Stimulated activated CD8-positive, alpha-beta memory T cell treated with anti-CD3 and anti-CD28 coated beads, Interleukin-2, amount 100 ng/mL, for 1 hour (primary cell): ENCODE measurements around the gene ASF1A.

Source experiments
- DNase-seq, 2 donors: peaks; one replicate each; pipeline ENCODE4 v3.0.0-alpha.2; 2020; ENCODE audit warnings: low read depth in 2 of 2

The ASF1A gene

GRCh38 chr6:118913161-118913560, 19.2 kb downstream of the ASF1A start:
- no peak for DNase-seq

GRCh38 chr6:118914598-118914997, 20.6 kb downstream of the ASF1A start:
- no peak for DNase-seq

GRCh38 chr6:118917546-118918328, 23.8 kb downstream of the ASF1A start:
- DNase-seq = no peak

GRCh38 chr6:118918329-118918725, 24.4 kb downstream of the ASF1A start:
- no peak for DNase-seq

- no peak for DNase-seq
Observed at GRCh38 chr6:118921084-118921483, 27.1 kb downstream of the ASF1A start.

GRCh38 chr6:118923035-118923434, 29.1 kb downstream of the ASF1A start:
- DNase-seq = no peak

- DNase-seq = no peak
Observed at GRCh38 chr6:118930680-118931079, 36.7 kb downstream of the ASF1A start.

GRCh38 chr6:118931436-118931835, 37.5 kb downstream of the ASF1A start:
- DNase-seq = no peak

GRCh38 chr6:118932421-118932820, 38.5 kb downstream of the ASF1A start:
- DNase-seq = no peak

- no peak for DNase-seq
Observed at GRCh38 chr6:118933855-118934460, 40.0 kb downstream of the ASF1A start.

GRCh38 chr6:118934461-118935330, 40.7 kb downstream of the ASF1A start, which contains the start of gene MCM9:
TSS of gene MCM9 (minus strand) at chr6:118935159. CDS start at chr6:118931723, 3,436 bp downstream.
- peak; percentile 71 to 77 for DNase-seq

GRCh38 chr6:118935331-118935668, 41.3 kb downstream of the ASF1A start:
- DNase-seq = no peak

- no peak for DNase-seq
Observed at GRCh38 chr6:118935978-118936703, 42.2 kb downstream of the ASF1A start.

- no peak for DNase-seq
Observed at GRCh38 chr6:118939683-118940082, 45.7 kb downstream of the ASF1A start.

GRCh38 chr6:118940770-118941169, 46.8 kb downstream of the ASF1A start:
- DNase-seq = no peak

- no peak for DNase-seq
Observed at GRCh38 chr6:118945217-118945616, 51.3 kb downstream of the ASF1A start.

GRCh38 chr6:118952683-118953082, 58.7 kb downstream of the ASF1A start:
- no peak for DNase-seq

- DNase-seq = no peak
Observed at GRCh38 chr6:118953391-118953790, 59.4 kb downstream of the ASF1A start.
